NK-92 treated with Interleukin-12 subunit alpha and Interleukin-12 subunit beta, amount 100 ng/mL, for 24 hours (cell line): ENCODE results near the gene PLXNA4.
"Not testable (repeated sequence)": the region's sequence is repeated elsewhere in the genome, so short reads cannot be mapped to it uniquely, and the experiment has no call there.

Experiments used
- DNase-seq: peaks from one replicate; lab custom pipeline; 2025; lab: John Stamatoyannopoulos, UW

PLXNA4 gene

GRCh38 chr7:132575982-132576720, at the start of gene PLXNA4:
Gene PLXNA4, minus strand, starts transcription at chr7:132576470. Its CDS starts 67,777 bp downstream, at chr7:132508693.
- DNase-seq: no peak

- no peak for DNase-seq
These were observed 49.4 kb upstream of the PLXNA4 start for GRCh38 chr7:132625651-132626050.

- no peak for DNase-seq
These were observed 45.8 kb upstream of the PLXNA4 start for GRCh38 chr7:132622081-132622480.

GRCh38 chr7:132619967-132620366, 43.7 kb upstream of the PLXNA4 start:
- DNase-seq: no peak

GRCh38 chr7:132618956-132619305, 42.7 kb upstream of the PLXNA4 start:
- no peak for DNase-seq

GRCh38 chr7:132618271-132618955, 42.1 kb upstream of the PLXNA4 start:
- no peak for DNase-seq

- DNase-seq: no peak
These were observed 38.4 kb upstream of the PLXNA4 start for GRCh38 chr7:132614428-132615318.

- DNase-seq: no peak
These were observed 37.5 kb upstream of the PLXNA4 start for GRCh38 chr7:132613737-132614136.

- DNase-seq: no peak
These were observed 34.7 kb upstream of the PLXNA4 start for GRCh38 chr7:132610995-132611394.

GRCh38 chr7:132609906-132610520, 33.7 kb upstream of the PLXNA4 start:
- no peak for DNase-seq

GRCh38 chr7:132609222-132609621, 33.0 kb upstream of the PLXNA4 start:
- no peak for DNase-seq

- DNase-seq: no peak
These were observed 32.3 kb upstream of the PLXNA4 start for GRCh38 chr7:132608523-132608922.

- no peak for DNase-seq
These were observed 31.4 kb upstream of the PLXNA4 start for GRCh38 chr7:132607656-132608055.

- no peak for DNase-seq
These were observed 27.9 kb upstream of the PLXNA4 start for GRCh38 chr7:132604121-132604520.

GRCh38 chr7:132603220-132603833, 27.1 kb upstream of the PLXNA4 start:
- DNase-seq: no peak

- no peak for DNase-seq
These were observed 25.5 kb upstream of the PLXNA4 start for GRCh38 chr7:132601783-132602182.

GRCh38 chr7:132596588-132596987, 20.3 kb upstream of the PLXNA4 start:
- no peak for DNase-seq

GRCh38 chr7:132594741-132595140, 18.5 kb upstream of the PLXNA4 start:
- DNase-seq: not testable (repeated sequence)

- DNase-seq: no peak
These were observed 16.7 kb upstream of the PLXNA4 start for GRCh38 chr7:132592936-132593335.

- no peak for DNase-seq
These were observed 16.1 kb upstream of the PLXNA4 start for GRCh38 chr7:132592231-132592920.

GRCh38 chr7:132590162-132590561, 13.9 kb upstream of the PLXNA4 start:
- no peak for DNase-seq
